ENCODE measurements around the gene LSM4.
A peak's percentile ranks its signal among the peaks of the same experiment; 100 is the strongest.

DNA sequence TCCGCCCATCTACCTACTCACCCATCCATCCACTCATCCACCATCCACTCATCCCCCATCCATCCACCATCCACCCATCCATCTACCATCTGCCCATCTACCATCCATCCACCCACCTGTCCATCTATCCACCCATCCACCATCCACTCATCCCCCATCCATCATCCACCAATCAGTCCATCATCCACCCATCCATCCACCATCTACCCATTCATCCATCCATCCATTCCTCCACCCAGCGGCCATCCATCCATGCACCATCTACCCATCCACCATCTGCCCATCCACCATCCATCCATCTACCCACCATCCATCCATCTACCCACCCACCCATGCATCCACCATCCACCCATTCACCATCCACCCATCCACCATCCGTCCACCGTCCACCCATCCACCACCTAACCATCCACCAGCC is 27.8 kb downstream of the LSM4 start:
- TF ChIP-seq, protein P1, sequence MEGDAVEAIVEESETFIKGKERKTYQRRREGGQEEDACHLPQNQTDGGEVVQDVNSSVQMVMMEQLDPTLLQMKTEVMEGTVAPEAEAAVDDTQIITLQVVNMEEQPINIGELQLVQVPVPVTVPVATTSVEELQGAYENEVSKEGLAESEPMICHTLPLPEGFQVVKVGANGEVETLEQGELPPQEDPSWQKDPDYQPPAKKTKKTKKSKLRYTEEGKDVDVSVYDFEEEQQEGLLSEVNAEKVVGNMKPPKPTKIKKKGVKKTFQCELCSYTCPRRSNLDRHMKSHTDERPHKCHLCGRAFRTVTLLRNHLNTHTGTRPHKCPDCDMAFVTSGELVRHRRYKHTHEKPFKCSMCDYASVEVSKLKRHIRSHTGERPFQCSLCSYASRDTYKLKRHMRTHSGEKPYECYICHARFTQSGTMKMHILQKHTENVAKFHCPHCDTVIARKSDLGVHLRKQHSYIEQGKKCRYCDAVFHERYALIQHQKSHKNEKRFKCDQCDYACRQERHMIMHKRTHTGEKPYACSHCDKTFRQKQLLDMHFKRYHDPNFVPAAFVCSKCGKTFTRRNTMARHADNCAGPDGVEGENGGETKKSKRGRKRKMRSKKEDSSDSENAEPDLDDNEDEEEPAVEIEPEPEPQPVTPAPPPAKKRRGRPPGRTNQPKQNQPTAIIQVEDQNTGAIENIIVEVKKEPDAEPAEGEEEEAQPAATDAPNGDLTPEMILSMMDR (tag by site-specific recombination; IDR thresholded peaks at IDR 0.05), result no peak
- TF ChIP-seq, protein P2, sequence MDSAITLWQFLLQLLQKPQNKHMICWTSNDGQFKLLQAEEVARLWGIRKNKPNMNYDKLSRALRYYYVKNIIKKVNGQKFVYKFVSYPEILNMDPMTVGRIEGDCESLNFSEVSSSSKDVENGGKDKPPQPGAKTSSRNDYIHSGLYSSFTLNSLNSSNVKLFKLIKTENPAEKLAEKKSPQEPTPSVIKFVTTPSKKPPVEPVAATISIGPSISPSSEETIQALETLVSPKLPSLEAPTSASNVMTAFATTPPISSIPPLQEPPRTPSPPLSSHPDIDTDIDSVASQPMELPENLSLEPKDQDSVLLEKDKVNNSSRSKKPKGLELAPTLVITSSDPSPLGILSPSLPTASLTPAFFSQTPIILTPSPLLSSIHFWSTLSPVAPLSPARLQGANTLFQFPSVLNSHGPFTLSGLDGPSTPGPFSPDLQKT (IDR thresholded peaks at IDR 0.05; ENCODE audit: borderline replicate concordance, low read depth, low read length), result no peak
- TF ChIP-seq, protein P3, sequence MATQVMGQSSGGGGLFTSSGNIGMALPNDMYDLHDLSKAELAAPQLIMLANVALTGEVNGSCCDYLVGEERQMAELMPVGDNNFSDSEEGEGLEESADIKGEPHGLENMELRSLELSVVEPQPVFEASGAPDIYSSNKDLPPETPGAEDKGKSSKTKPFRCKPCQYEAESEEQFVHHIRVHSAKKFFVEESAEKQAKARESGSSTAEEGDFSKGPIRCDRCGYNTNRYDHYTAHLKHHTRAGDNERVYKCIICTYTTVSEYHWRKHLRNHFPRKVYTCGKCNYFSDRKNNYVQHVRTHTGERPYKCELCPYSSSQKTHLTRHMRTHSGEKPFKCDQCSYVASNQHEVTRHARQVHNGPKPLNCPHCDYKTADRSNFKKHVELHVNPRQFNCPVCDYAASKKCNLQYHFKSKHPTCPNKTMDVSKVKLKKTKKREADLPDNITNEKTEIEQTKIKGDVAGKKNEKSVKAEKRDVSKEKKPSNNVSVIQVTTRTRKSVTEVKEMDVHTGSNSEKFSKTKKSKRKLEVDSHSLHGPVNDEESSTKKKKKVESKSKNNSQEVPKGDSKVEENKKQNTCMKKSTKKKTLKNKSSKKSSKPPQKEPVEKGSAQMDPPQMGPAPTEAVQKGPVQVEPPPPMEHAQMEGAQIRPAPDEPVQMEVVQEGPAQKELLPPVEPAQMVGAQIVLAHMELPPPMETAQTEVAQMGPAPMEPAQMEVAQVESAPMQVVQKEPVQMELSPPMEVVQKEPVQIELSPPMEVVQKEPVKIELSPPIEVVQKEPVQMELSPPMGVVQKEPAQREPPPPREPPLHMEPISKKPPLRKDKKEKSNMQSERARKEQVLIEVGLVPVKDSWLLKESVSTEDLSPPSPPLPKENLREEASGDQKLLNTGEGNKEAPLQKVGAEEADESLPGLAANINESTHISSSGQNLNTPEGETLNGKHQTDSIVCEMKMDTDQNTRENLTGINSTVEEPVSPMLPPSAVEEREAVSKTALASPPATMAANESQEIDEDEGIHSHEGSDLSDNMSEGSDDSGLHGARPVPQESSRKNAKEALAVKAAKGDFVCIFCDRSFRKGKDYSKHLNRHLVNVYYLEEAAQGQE (tag by site-specific recombination; IDR thresholded peaks at IDR 0.05), result no peak
- TF ChIP-seq, protein P4, sequence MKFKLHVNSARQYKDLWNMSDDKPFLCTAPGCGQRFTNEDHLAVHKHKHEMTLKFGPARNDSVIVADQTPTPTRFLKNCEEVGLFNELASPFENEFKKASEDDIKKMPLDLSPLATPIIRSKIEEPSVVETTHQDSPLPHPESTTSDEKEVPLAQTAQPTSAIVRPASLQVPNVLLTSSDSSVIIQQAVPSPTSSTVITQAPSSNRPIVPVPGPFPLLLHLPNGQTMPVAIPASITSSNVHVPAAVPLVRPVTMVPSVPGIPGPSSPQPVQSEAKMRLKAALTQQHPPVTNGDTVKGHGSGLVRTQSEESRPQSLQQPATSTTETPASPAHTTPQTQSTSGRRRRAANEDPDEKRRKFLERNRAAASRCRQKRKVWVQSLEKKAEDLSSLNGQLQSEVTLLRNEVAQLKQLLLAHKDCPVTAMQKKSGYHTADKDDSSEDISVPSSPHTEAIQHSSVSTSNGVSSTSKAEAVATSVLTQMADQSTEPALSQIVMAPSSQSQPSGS (tag by site-specific recombination; IDR thresholded peaks at IDR 0.05; ENCODE audit: low read depth), result no peak
- TF ChIP-seq SETDB1 (IDR thresholded peaks at IDR 0.05; ENCODE audit: insufficient read length, low read length) (no peak), ZNF571 (tag by site-specific recombination; IDR thresholded peaks at IDR 0.05) (peak; percentile 60; the same call in 1 of the 2 replicates), ZNF654 (tag by site-specific recombination; IDR thresholded peaks at IDR 0.05; ENCODE audit: low read depth) (no peak)
- TF ChIP-seq, protein P5, sequence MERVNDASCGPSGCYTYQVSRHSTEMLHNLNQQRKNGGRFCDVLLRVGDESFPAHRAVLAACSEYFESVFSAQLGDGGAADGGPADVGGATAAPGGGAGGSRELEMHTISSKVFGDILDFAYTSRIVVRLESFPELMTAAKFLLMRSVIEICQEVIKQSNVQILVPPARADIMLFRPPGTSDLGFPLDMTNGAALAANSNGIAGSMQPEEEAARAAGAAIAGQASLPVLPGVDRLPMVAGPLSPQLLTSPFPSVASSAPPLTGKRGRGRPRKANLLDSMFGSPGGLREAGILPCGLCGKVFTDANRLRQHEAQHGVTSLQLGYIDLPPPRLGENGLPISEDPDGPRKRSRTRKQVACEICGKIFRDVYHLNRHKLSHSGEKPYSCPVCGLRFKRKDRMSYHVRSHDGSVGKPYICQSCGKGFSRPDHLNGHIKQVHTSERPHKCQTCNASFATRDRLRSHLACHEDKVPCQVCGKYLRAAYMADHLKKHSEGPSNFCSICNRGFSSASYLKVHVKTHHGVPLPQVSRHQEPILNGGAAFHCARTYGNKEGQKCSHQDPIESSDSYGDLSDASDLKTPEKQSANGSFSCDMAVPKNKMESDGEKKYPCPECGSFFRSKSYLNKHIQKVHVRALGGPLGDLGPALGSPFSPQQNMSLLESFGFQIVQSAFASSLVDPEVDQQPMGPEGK (tag by site-specific recombination; IDR thresholded peaks at IDR 0.05), result 0 out of 2 replicates have a peak, but pooled peaks have one; percentile 6
